H9 (cell line): ENCODE measurements around the gene TNXB. TPM values are rescaled to one million over a fixed set of nuclear protein-coding genes. Genes with fewer than 3 reads are reported as not detected.

Source experiments
- DNase-seq: peaks from one replicate; pipeline ENCODE4 v3.0.0-alpha.2; 2017
- H2AFZ ChIP-seq: one replicate; pipeline ENCODE4 v1.6.1; 2013; ENCODE audit warnings: mild to moderate bottlenecking, low read length, control low read depth, moderate library complexity
- H2AK5ac ChIP-seq: 2 replicates; pipeline ENCODE4 v1.6.1; 2013; ENCODE audit warnings: low read length, control low read depth, mixed read lengths; ENCODE audit not compliant: insufficient read length
- H2BK120ac ChIP-seq: one replicate; pipeline ENCODE4 v1.6.1; 2013; ENCODE audit warnings: low read depth, mild to moderate bottlenecking, low read length, control low read depth, inconsistent platforms; ENCODE audit not compliant: poor library complexity, severe bottlenecking
- H2BK12ac ChIP-seq: 2 replicates; pipeline ENCODE4 v1.6.1; 2013; ENCODE audit warnings: low read length, control low read depth, mixed read lengths, low read depth; ENCODE audit not compliant: insufficient read length
- H2BK15ac ChIP-seq: 2 replicates; pipeline ENCODE4 v1.6.1; 2013; ENCODE audit warnings: low read depth, low read length, control low read depth
- H2BK20ac ChIP-seq: one replicate; pipeline ENCODE4 v1.6.1; 2013; ENCODE audit warnings: low read depth, mild to moderate bottlenecking, low read length, control low read depth, inconsistent platforms; ENCODE audit not compliant: poor library complexity, severe bottlenecking
- H2BK5ac ChIP-seq: 2 replicates; pipeline ENCODE4 v1.6.1; 2013; ENCODE audit warnings: low read length, control low read depth, mixed read lengths; ENCODE audit not compliant: insufficient read length
- H3K14ac ChIP-seq: 2 replicates; pipeline ENCODE4 v1.6.1; 2013; ENCODE audit warnings: low read length, control low read depth; ENCODE audit not compliant: insufficient read depth
- H3K18ac ChIP-seq: 2 replicates; pipeline ENCODE4 v1.6.1; 2013; ENCODE audit warnings: low read depth, mild to moderate bottlenecking, mixed read lengths, low read length, control low read depth; ENCODE audit not compliant: insufficient read length
- H3K23ac ChIP-seq: 2 replicates; pipeline ENCODE4 v1.6.1; 2013; ENCODE audit warnings: low read length, control low read depth, mixed read lengths, low read depth; ENCODE audit not compliant: insufficient read length
- H3K23me2 ChIP-seq: 2 replicates; pipeline ENCODE4 v1.6.1; 2013; ENCODE audit warnings: low read depth, mild to moderate bottlenecking, mixed read lengths, low read length, control low read depth; ENCODE audit not compliant: insufficient read length, poor library complexity, severe bottlenecking
- H3K27ac ChIP-seq: 2 replicates; pipeline ENCODE4 v1.5.1; 2013; ENCODE audit warnings: low read length, control low read depth, mixed read lengths, low read depth; ENCODE audit not compliant: insufficient read length
- H3K27me3 ChIP-seq: 2 replicates; pipeline ENCODE4 v1.6.1; 2013; ENCODE audit warnings: low read length, control low read depth, inconsistent platforms; ENCODE audit not compliant: insufficient read depth
- H3K4ac ChIP-seq: 2 replicates; pipeline ENCODE4 v1.6.1; 2013; ENCODE audit warnings: low read depth, mild to moderate bottlenecking, control low read depth, inconsistent platforms, low read length, moderate library complexity
- H3K4me1 ChIP-seq: 2 replicates; pipeline ENCODE4 v1.6.1; 2013; ENCODE audit warnings: low read length, control low read depth, inconsistent platforms; ENCODE audit not compliant: insufficient read depth
- H3K4me2 ChIP-seq: 2 replicates; pipeline ENCODE4 v1.6.1; 2013; ENCODE audit warnings: low read length, control low read depth, mixed read lengths; ENCODE audit not compliant: insufficient read length, insufficient read depth
- H3K56ac ChIP-seq: 2 replicates; pipeline ENCODE4 v1.6.1; 2013; ENCODE audit warnings: low read depth, mild to moderate bottlenecking, mixed read lengths, low read length, control low read depth; ENCODE audit not compliant: insufficient read length
- H3K79me1 ChIP-seq: 2 replicates; pipeline ENCODE4 v1.6.1; 2013; ENCODE audit warnings: low read depth, mild to moderate bottlenecking, moderate library complexity, low read length, control low read depth, inconsistent platforms; ENCODE audit not compliant: insufficient read depth, poor library complexity, severe bottlenecking
- H3K79me2 ChIP-seq: 2 replicates; pipeline ENCODE4 v1.6.1; 2013; ENCODE audit warnings: low read length, control low read depth, inconsistent platforms; ENCODE audit not compliant: insufficient read depth
- H3K9ac ChIP-seq: 2 replicates; pipeline ENCODE4 v1.6.1; 2013; ENCODE audit warnings: low read length, control low read depth, mixed read lengths; ENCODE audit not compliant: insufficient read length; ENCODE audit errors: extremely low read depth
- H3K9me3 ChIP-seq: one replicate; pipeline ENCODE4 v1.6.1; 2013; ENCODE audit warnings: low read depth, low read length, inconsistent platforms; ENCODE audit not compliant: control insufficient read depth
- H3T11ph ChIP-seq: one replicate; pipeline ENCODE4 v1.6.1; 2013; ENCODE audit warnings: mild to moderate bottlenecking, low read length, control low read depth, inconsistent platforms
- H4K20me1 ChIP-seq: one replicate; pipeline ENCODE4 v1.6.1; 2013; ENCODE audit not compliant: control insufficient read depth, insufficient read length, insufficient read depth
- H4K5ac ChIP-seq: 2 replicates; pipeline ENCODE4 v1.6.1; 2013; ENCODE audit warnings: low read depth, mild to moderate bottlenecking, mixed read lengths, low read length, control low read depth; ENCODE audit not compliant: insufficient read length
- H4K8ac ChIP-seq: replicated peaks from 2 replicates; pipeline ENCODE4 v1.6.1; 2013; ENCODE audit warnings: low read length, control low read depth, mixed read lengths, low read depth; ENCODE audit not compliant: insufficient read length
- H4K91ac ChIP-seq: 2 replicates; pipeline ENCODE4 v1.6.1; 2013; ENCODE audit warnings: low read depth, mild to moderate bottlenecking, moderate library complexity, mixed read lengths, low read length, control low read depth; ENCODE audit not compliant: insufficient read length
- H3K27ac Mint-ChIP-seq, 3 experiments: 2 replicates in 2 of 3; 3 replicates in 1 of 3; pipeline ENCODE4 v1.8.0; 2020 to 2021; ENCODE audit warnings: mixed read lengths in 3 of 3, mild to moderate bottlenecking in 1 of 3, moderate library complexity in 1 of 3
- H3K27me3 Mint-ChIP-seq: 2 replicates; pipeline ENCODE4 v1.8.0; 2021; ENCODE audit warnings: low read depth, mild to moderate bottlenecking, moderate library complexity, mixed read lengths
- H3K36me3 Mint-ChIP-seq, 3 experiments: 2 replicates in 2 of 3; 3 replicates in 1 of 3; pipeline ENCODE4 v1.8.0; 2020 to 2021; ENCODE audit warnings: low read depth in 3 of 3, mixed read lengths in 3 of 3; ENCODE audit not compliant: insufficient read depth in 1 of 3
- H3K4me1 Mint-ChIP-seq, 2 experiments: 2 replicates each; pipeline ENCODE4 v1.8.0; 2020; ENCODE audit warnings: mixed read lengths in 2 of 2
- H3K4me3 Mint-ChIP-seq, 2 experiments: 2 replicates in 1 of 2; 3 replicates in 1 of 2; pipeline ENCODE4 v1.8.0; 2020 to 2021; ENCODE audit warnings: mild to moderate bottlenecking in 2 of 2, mixed read lengths in 2 of 2, moderate library complexity in 1 of 2
- H3K9me3 Mint-ChIP-seq, 2 experiments: 2 replicates in 1 of 2; 3 replicates in 1 of 2; pipeline ENCODE4 v1.8.0; 2020; ENCODE audit warnings: mild to moderate bottlenecking in 2 of 2, mixed read lengths in 2 of 2, moderate library complexity in 1 of 2
- WGBS: extraction: QIAGEN DNeasy Blood & Tissue Kit; methylation state at CpG from one replicate; pipeline ENCODE4 v1.1.7; 2013; ENCODE audit warnings: missing lambda C conversion rate, low lambda C conversion rate, mixed read lengths; ENCODE audit not compliant: insufficient read length; ENCODE audit errors: extremely low coverage; 5-methylcytosine and 5-hydroxymethylcytosine counted together
- total RNA-seq: library from RNA; stranded (reverse); gene quantifications from 2 replicates; pipeline ENCODE4 v1.2.1, GENCODE V29; 2021
- TF ChIP-seq, protein P1 (sequence below): fragments of 200-600 bp; sonication (generic); conservative IDR thresholded peaks from 3 replicates; pipeline ENCODE4 v1.8.0; 2021; ENCODE audit warnings: antibody characterized with exemption, mild to moderate bottlenecking

Gene TNXB
- total RNA-seq, 1 experiment from 2014 or later: 5.0 TPM

DNA sequence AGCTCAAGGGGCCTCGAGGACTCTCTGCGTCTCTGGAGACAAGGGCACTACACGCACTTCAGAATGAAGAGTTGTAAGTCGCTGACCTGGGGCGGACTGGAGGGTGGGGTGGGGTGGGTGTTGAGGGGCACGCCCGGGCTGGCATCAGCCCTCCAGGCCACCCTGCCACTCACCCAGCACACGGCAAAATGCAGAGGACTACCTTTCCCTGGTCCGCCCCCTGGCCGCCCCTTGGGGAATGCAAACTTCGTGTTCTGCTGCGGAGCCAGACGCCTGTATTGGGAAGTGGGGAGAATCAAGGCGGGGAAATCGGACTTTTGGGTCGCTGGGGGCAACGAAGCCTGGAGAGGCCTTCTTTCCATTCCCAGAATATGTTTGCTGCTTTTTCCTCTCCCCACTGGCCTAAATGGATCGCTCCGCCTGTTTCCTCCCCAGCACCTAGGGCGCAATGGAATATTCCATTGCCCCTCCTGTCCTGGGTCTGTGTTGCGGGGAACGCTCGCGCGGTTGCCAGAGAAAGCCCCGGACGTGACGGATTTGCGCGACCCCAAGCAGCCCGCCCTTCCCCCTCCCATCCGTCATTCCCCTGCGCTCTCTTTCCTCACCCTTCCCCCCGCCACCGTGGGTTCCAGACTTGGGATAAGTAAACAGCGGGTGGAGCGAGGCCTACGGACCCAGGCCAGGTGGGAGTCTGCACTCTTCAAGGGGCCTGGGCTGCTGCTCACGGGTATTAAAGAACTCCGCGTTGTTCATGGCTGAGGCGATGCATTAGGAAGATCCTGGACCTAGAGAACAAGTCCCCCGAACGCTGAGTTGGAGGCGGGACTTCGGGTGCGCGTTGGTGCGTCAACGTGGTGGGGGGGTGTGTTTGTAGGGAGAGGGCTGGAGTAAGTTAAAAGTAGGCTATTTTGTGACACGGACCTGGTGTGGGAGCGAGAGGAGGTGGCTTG lies 44.7 kb upstream of the TNXB start, which contains the start of gene PPT2:
Gene PPT2 (plus strand): TSS at position 578 of the 950 bp plus-strand sequence. CDS start 454 bp downstream, outside the sequence.
- Histone ChIP-seq H3K56ac (no peak within 1 kb of the TSS), H4K20me1 (no peaks in the 10 kb centered on the region), H4K8ac (no peak within 1 kb of the TSS), H2BK5ac (no peak within 1 kb of the TSS), H2AK5ac (no peak within 1 kb of the TSS), H2BK20ac (no peak within 1 kb of the TSS), H3K27me3 (no peaks in the 10 kb centered on the region; the same call in 1 of the 2 replicates), H3K18ac (peak within 1 kb of the TSS; percentile 54), H3T11ph (no peak within 1 kb of the TSS), H3K79me1 (no peaks in the 10 kb centered on the region), H3K27ac (no peak within 1 kb of the TSS), H3K4me2 (peak within 1 kb of the TSS; percentile 81), H3K4ac (no peak within 1 kb of the TSS), H3K9me3 (no peaks in the 10 kb centered on the region), H2AFZ (no peak within 1 kb of the TSS), H3K9ac (peak within 1 kb of the TSS; percentile 60), H2BK120ac (no peak within 1 kb of the TSS), H3K4me1 (peaks cover 2% of the 10 kb centered on the region; the same call in 1 of the 2 replicates), H4K91ac (no peak within 1 kb of the TSS), H3K23ac (no peak within 1 kb of the TSS), H3K79me2 (no peaks in the 10 kb centered on the region; the same call in 1 of the 2 replicates), H2BK12ac (no peak within 1 kb of the TSS), H3K23me2 (peaks cover 35% of the 10 kb centered on the region), H4K5ac (no peak within 1 kb of the TSS), H2BK15ac (no peak within 1 kb of the TSS), H3K14ac (peak within 1 kb of the TSS; percentile 72; the same call in 1 of the 2 replicates)
- peak within 1 kb of the TSS; percentile 76 to 99 (median 99) for H3K27ac Mint-ChIP-seq
- H3K9me3 Mint-ChIP-seq: no peaks in the 10 kb centered on the region
- H3K4me3 Mint-ChIP-seq: peak within 1 kb of the TSS; percentile 97 to 98
- no CpG with 5 or more reads among the region's 52 CpGs for WGBS
- DNase-seq: peak; percentile 93
- peaks cover 24 to 35% (median 25%) of the 10 kb centered on the region in 3 experiments for H3K36me3 Mint-ChIP-seq
- peaks cover 35 to 43% of the 10 kb centered on the region in 2 experiments for H3K4me1 Mint-ChIP-seq
- TF ChIP-seq, protein P1, sequence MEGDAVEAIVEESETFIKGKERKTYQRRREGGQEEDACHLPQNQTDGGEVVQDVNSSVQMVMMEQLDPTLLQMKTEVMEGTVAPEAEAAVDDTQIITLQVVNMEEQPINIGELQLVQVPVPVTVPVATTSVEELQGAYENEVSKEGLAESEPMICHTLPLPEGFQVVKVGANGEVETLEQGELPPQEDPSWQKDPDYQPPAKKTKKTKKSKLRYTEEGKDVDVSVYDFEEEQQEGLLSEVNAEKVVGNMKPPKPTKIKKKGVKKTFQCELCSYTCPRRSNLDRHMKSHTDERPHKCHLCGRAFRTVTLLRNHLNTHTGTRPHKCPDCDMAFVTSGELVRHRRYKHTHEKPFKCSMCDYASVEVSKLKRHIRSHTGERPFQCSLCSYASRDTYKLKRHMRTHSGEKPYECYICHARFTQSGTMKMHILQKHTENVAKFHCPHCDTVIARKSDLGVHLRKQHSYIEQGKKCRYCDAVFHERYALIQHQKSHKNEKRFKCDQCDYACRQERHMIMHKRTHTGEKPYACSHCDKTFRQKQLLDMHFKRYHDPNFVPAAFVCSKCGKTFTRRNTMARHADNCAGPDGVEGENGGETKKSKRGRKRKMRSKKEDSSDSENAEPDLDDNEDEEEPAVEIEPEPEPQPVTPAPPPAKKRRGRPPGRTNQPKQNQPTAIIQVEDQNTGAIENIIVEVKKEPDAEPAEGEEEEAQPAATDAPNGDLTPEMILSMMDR: peak; percentile 43; the same call in 1 of the 3 replicates
- H3K27me3 Mint-ChIP-seq: peaks cover 4% of the 10 kb centered on the region
